ENCODE results near the gene DAZ1. TPM values are rescaled to one million over a fixed set of nuclear protein-coding genes. Genes with fewer than 3 reads are reported as not detected.

DAZ1 gene
- total RNA-seq, result 0.19 TPM in 1 of 2 replicates, not detected in the other

GRCh38 chrY:23198908-23199307, at the start of gene DAZ1:
TSS of gene DAZ1 (minus strand) at chrY:23199008. CDS start at chrY:23198800, 208 bp downstream.

GRCh38 chrY:23219233-23219632, 20.4 kb upstream of the DAZ1 start, which contains the start of gene DAZ2:
TSS of gene DAZ2 (plus strand) at chrY:23219533. CDS start at chrY:23219741, 208 bp downstream.

Other genes starting within 250 kb of the DAZ1 start
- not detected in 2 replicates for gene BPY2, start 214.7 kb downstream of the DAZ1 start, total RNA-seq
- not detected in 2 replicates for gene DAZ2, start 20.5 kb upstream of the DAZ1 start, total RNA-seq

Data from regular cardiac myocyte (primary cell).